ENCODE measurements around the gene AGBL1.

AGBL1 gene

DNA sequence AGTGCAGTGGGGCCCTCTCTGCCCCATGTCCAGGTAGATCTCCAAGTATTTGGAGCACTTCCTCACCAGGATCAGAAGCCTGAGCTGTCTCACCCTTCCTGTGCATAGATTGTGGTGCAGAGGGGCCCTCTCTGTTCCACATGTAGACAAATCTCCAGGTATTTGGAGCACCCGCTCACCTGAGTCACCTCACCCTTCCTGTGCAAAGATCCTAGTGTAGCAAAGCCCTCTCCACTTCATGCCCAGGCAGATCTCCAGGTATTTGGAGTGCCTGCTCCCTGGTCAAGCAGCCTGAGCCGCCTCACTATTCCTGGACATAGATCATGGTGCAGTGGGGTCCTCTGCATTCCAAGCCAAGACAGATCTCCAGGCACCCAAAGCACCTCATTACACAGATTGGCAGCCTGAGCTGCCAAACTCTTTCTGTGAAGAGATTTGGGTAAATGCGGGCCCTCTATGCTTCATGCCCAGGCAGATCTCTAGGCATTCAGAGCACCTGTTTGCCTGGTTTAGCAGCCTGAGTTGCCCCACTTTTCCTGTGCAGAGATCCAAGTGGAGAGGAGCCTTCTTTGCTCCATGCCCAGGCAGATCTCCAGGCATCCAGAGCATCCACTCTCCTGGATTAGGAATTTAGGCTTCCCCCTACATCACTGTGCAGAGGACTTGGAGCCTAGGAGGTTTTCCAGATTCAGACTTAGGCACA is 249.8 kb downstream of the AGBL1 start:
- DNase-seq = no peak

DNA sequence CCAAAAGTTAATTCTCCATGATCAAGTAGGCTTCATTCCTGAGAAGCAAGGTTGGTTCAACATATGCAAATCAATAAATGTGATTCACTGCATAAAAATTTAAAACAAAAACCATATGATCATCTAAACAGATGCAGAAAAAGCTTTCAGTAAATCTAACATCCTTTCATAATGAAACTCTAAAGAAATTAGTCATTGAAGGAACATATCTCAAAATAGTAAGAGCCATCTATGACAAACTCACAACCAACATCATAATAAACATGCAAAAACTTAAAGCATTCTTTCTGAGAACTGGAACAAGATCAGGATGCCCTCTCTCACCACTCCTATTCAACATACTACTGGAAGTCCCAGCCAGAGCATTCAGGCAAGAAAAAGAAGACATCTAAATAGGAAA is 254.1 kb downstream of the AGBL1 start:
- no peak for DNase-seq

DNA sequence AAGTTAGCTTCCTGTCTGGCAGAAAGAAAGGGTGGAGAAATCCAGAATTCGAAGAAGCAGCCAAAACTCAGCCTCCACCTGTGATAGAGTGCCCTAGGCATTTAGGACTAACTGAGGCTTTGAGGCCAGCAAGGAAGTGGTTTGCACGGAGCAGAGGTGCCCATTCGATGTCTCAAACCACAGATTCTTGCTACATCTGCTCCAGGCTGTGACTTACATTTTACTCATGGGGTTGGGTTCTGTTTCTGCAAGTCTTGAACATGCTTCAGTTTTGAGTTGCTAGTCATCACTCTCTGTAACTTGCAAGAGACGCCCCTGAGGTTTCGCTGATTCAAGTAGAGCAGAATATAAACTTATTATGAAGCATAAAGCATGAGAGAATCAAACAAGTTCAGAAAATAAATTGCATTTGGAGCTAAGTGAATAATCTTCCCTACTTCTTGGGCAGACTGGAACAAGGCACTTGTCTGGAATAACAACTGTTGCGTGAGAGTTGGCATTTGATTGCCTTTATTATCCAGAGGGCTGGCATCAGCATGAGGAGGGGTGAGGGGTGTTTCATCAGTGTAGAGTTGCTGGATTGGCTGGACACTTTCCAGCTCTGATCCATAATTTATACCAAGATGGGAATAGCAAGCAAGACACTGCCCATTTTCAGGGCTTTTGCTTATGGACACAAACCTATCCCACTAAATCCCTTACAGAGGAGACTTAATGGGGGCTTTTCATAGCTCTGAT is 256.5 kb downstream of the AGBL1 start:
- DNase-seq = no peak

DNA sequence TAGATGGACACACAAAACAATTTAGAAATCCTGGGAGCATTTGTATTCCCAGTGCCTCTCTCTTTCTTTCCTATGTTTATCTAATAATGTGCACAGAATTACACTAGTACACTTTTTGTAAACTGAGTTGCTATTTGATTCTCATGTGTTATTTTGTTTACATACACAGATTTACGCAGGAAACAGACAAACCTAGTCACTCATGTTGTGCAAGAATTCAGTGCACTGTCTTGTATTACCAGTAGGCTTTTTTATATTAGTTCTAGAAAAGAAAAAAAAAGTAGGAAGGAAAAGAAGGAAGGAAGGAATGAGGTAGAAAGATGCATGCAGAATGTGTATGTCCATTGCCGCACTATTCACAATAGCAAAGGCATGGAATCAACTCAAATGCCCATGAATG is 257.4 kb downstream of the AGBL1 start:
- DNase-seq = no peak

DNA sequence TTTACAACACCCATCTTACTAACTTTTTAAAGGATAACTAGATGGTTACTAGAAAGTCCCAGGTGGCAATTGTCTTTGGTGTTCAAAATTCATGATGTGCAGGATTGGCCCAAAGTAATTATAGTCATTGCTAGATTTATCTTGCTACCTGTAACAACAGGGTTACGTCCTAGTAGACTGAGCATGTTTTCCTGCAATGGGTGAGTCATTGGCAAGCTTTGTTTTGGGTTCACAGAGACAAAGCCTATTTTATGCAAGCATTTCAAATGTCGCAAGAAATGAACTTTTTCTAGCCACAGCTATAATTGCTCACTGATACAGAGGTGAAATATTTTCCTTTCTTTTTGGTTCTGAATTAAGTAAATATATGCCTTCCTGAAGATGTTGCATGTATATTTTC is 267.6 kb downstream of the AGBL1 start:
- no peak for DNase-seq

DNA sequence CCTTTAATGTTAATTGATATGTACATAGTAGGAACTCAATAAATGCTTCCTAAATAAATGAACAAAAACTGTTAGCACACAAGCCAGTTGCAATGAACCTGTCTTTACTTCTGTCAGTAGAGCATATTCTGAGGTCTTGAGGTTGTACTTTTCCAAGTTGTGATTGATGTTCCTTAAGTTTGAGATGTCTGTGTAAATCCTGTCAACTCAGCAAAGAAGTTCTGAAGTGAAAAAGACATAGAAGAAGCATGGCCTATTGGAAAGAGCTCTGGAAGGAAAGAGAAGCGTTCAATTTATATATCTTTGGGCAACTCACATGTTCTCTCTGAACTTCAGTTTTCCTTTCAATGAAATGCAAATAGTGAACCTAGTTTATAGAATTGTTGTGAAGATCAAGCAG is 269.9 kb downstream of the AGBL1 start:
- no peak for DNase-seq

DNA sequence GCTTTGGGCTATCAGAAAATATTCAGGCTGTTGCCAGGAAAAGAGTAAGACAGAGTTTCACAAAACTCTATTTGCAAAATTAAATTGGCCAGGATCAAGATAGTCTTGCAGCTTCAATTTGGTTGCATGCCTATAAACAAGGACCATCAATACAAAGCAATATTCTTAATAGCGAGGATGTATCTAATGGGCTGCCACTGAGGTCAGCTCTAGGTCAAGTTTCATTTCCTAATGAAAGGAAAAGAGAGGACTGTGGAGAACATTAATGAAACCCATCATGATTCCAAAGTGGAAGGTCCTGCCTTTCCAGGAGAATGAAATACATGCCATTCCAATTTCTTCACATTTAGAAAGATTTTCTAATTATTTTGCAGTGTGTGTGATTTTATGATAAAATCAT is 273.5 kb downstream of the AGBL1 start:
- no peak for DNase-seq

DNA sequence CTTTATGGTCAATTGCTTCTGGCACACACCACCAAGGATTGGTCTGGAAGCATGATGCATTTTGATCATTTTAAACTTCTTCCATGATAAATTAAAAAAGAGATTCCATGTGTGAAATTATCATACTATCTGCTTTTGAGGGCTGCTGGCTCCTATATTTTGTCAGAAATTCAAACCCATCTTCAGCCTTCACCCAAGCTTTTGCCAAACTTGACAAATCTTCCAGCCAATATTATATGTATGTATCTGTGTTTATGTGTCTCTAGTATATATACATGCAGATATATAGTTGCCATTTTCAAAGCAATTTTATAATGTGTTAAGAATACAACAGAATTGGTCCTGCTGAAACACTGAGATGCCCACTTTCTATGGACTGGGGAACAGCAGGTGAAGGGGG is 275.7 kb downstream of the AGBL1 start:
- no peak for DNase-seq

DNA sequence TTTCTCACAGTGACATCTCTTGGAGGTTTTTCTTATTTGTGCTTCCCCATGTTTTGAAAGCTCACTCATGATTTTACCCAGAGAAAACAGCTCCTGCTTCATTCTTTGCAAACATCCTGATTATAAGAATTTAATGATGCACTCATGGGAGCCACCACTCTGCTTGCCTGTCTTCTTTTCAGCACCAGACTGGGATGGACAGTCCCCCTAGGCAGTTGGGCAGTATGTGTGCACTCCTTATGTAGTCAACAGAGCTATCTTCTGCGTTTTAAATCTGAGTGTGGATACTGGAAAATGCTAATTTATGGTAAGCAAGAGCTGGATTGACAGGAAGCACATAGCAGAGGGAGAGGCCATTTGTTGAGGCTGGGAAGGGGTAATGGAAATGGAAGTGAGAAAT is 276.1 kb downstream of the AGBL1 start:
- DNase-seq = no peak

DNA sequence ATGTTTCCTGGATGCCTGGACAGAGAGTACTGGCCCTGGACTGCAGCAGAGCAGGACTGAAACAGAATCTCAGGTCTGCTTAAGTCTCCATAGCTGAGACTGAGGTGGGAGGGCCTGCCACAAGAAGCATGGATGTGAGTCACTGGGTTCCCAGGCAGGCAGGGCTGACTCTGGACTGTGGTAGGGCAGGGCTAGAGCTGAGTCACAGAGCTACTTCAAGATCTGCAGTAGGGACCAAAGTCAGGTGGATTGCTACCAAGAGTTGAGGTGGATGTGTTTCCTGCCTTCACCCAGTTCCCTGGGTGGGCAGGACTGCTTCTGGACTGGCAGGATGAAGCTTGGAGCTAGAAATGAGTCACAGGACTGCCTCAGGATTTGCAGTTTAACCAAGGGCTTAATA is 282.9 kb downstream of the AGBL1 start:
- no peak for DNase-seq

DNA sequence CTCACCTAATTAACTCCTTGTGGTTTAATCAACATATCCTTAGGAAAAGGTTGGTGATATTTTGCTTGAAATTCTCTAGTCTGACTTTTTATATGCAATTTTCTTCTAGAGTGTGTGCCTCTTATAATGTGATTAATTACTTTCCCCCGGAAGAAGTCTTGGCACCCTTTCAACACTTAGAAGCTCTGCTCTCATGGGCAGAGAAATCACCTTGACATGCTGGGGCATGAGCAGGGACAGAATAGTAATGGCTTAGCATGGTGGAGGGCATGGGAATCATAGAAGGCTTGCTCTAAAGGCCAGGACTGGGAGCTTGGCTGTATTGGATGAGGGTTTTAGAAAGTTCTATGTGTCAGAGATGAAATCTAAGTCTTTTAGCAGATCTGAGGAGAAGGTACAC is 293.5 kb downstream of the AGBL1 start:
- DNase-seq = no peak

DNA sequence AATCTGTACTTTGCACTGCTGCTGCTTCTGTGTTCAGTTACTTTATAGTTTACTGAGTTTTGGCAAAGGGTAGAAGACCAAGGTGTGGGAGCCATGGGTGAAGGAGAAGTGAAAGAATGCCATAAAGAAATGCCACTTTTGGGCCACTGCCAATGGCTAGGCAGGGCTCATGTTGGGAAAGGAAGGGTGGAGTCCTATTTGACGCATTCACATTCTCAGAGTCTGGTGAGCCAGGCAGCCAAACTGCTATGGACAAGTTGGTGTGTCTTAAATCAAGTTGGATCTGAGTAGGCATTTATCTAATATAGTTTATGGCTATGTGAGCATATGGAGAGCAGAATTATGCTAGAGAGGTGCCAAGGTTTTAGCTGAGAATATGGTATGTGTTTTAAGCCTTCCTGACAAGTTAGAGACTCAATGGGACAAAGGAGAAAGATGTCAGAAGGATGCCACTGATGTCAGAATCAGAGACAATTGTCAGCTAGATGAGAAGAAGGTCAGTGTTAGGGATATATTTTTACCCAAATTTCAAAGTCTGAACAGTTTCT is 296.1 kb downstream of the AGBL1 start:
- DNase-seq = no peak

DNA sequence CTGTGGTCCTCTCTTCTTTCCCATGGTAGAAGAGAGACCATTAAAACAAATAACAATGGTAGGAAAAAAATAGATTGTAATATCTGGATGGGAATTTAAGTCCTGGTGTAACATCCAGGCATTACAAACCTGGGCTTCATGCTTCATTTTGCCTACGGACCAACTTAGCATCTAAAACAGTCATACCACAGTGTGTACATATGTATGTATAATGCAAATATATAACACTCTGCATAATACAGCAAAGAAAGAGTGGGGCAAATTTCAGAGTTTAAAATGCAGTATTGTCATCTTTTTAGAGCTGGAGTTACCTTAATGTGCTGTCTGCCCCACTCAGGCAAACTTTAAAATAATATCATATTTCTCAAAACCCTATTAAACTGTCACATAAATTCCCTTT is 298.2 kb downstream of the AGBL1 start:
- DNase-seq = no peak

DNA sequence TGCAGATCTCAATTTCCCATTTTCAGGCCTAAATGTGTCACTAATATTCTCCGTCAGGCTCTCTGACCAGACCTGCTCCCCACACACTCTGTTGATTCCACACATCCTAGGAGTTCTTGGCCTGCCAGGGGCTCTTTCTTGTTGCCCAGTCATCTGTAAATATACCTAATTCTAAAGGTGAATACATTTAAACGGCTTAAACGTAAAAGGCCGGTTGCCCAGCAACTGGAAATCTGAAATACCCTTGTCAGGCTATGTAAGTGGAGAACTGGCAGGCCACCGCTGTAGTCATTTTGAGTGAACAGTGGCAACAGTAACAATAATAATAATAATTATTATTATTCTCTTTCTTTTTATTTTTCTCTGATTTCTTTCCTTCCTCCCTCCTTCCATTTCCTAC is 302.7 kb downstream of the AGBL1 start:
- DNase-seq = no peak

DNA sequence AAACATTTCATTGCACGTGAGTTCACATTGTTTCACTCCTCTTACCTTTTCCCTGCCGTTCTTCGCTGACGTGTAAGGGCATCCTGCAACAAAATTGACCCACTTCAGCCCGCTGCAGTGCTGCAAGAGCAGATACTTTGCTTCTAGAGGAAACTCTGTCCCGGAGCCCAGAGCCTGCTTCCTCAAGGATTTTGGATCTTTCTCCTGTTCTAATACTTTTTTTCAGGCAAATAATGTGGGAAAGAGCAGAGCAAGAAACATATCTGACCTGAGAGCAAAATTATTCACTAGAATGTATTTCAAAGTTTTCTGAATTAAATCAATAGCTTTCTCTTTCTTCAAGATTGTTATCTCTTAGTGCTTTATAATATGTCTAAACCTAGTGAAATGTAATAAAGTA is 303.9 kb downstream of the AGBL1 start:
- no peak for DNase-seq

DNA sequence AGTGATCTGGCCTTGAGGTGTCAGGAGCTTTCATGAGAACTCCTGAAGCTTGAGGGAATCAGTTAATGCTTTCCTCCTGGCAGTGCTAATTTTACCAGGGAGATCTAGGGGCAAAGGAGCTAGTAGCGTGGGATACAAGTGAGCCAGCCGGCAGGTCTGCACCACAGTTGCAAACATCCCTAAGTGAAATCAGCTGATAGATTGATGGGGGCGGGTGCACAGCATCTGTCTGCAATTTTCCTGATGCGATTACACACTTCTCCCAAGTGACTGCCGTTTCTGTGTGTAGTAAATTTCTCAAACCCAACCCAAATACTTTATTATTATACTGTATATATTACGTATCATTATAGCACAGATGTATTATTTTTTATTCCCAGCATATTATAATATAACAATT is 304.5 kb downstream of the AGBL1 start:
- DNase-seq = no peak

DNA sequence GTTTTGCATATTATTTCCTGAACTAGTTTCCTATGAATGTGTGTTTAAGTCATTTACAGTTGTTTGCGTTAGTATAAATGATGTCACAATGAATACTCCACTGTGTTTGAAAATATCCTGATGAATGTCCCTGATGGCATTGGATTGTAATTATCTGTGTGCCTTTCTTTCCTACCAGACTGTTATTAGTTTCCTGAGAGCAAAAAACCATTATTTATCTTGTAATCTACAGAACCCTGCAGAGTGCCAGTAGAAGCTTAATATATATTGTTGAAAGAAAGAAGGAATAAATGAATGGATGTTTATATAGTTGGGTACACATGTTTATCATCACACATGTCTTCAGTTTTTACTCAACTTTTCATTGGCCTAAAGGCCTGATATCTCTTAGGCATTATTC is 312.6 kb downstream of the AGBL1 start:
- no peak for DNase-seq

DNA sequence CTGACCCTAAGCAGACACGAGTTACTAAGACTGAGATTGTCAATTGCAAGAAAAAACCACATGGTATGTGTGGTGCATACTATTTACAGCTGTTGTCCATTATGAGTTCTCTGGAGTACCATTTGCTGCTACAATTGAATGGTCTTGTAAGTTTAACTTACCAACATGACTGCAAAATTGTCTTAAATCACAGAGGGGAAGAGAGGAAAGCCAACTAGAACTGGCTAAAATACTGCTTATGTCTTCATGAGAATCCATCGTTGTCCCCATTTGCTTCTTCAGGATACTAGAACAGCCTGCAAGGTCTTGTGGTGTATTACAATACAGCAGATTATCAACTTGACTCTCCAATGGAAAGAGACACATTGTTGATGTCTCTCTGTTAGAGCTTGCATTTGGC is 313.2 kb downstream of the AGBL1 start:
- no peak for DNase-seq

DNA sequence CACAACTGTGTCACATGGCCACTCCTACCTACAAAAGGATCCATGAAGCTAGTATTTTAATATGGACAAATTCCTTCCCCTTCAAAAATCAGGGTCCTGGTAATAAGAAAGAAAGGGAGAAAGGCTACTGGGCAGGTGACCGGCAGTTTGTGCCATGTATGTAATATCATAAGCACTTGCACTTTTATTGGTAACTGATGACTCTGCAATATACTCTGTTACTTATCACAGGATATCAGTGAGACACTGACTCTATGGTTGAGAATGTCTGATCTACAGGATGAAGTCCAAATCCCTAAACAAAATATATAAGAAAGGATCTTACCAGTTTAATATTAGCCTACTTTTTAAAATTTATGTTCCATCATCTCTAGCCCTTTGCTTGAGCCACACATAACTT is 315.2 kb downstream of the AGBL1 start:
- DNase-seq = no peak

DNA sequence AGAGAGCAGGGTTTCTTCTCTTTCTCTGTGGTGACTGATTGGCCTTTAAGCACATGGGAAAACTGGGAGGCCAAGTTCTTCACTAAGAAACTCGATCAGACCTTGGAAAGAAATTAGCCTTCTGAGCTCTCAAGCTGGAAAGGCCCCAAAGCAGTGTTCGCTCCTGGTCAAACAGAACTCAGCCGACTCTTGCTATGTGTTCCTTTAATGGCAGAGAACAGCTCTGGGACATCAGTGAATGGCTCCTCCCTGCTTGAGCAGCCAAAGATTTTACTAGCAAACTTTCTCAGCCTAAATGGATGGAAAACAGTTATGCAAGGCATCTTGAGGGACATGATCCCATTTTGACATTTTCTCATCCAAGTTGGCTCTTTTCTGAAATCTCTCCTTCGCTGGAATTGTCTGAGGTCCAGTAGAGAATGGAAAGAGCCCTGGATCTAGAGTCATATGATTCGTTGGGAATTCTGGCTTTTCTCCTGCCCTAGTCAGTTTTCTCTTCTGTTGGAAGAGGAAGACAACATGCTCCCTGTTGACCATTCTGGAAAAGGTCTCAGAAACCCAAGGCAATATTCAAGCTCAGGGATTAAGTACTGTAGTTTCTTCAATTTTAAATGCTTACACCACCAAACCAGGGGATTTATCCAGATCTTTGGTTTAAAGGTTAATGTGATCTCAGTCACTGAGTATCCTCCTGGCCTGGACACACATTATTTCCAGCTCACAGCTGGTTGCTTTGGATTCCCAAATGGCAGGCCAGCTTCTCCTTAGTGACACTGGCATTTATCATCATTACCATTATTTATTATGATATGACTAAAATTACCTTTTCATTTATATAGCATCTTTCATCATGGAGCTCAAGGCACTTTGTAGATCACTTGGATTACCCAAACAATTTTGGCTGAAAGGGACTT is 319.6 kb downstream of the AGBL1 start:
- DNase-seq = no peak

DNA sequence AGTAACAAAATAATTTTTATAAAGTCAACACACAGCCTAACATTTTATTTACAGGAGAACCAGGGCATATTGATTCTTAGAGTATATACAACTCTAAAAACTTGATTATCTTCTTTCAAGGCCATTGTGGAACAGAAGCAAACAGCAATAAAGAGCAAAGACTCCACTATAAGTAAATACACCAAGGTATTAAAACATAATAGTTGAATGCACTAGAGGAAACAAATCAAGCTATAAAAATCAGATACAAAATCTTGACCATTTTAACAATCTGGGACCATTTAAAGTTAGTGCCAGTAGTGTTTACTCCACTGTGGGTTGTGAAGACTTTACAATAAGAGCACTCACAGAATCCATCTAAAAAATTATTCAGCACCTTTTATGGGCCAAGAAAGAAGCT is 323.6 kb downstream of the AGBL1 start:
- no peak for DNase-seq

DNA sequence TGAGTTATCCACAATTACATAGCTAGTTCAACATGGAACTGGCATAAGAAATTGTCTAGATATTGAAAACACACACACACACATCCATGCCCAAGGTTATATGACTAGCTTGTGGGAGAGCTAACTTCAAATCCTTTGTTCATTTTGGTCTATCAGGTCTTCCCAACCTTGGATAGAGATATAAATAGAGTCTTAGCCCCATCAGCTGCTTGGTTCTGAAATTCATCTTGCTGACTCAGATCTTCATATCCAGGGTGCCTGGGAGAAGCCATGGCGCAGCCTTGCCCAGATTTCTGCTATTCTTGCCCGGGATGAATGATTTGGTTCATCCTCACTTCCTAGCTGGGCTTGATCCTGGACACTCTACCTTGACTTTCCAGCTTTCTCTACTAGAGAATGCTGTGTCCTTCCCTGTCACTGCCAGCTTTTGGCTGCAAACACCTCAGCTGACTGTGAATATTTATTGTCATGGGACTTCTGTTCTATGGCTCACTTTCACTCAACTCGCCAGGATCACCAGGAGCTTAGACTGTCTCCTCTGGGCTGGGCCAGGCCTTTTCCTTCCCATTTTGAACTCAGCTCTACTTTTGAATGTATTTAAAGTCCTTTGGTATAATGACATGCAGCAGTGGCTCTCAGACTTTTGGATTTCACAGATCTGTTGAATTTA is 324.4 kb downstream of the AGBL1 start:
- no peak for DNase-seq

DNA sequence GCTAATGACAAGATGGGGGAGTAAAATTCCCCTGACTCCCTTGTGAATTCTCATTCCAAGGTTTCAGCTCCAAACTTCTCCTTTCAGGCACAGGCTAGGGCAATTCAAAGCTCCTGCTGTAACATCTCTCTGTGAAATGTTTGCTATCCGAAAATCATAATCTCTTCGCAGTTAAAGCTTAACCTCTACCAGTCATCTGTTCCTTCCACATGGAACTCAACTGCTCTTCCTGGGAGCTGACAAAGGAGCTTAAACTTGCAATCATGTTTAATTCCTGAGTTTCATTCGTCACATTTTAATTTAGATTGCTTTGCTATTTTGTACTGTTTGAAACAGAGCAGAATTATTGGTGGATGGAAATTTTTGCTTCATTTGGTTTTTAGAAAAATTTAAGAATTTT is 328.6 kb downstream of the AGBL1 start:
- DNase-seq = no peak
